PC-3 (cell line): ENCODE measurements around the gene MYL5.

Experiments
- CTCF ChIP-seq: fragments of 300-600 bp; sonication (generic); conservative IDR thresholded peaks from 2 replicates; pipeline ENCODE4 v1.5.1; 2017; ENCODE audit warnings: antibody characterized with exemption, low read depth, mild to moderate bottlenecking, low read length
- EZH2 ChIP-seq: fragments of 300-600 bp; sonication (generic); IDR thresholded peaks from one replicate; pipeline ENCODE4 v1.6.1; 2017; ENCODE audit warnings: antibody characterized with exemption, mild to moderate bottlenecking, low read length; ENCODE audit not compliant: unreplicated experiment

GRCh38 chr4:684623-685327 is 10.4 kb downstream of the MYL5 start:
- TF ChIP-seq CTCF (no peak), EZH2 (no peak)
